RKO (cell line): ENCODE measurements around the gene SLC43A3.
"Not testable (repeated sequence)": the region's sequence is repeated elsewhere in the genome, so short reads cannot be mapped to it uniquely, and the experiment has no call there.

ENCODE experiments used
- DNase-seq: peaks from one replicate; pipeline ENCODE4 v3.0.0-alpha.2; 2016; ENCODE audit warnings: low spot score

The SLC43A3 gene

DNA sequence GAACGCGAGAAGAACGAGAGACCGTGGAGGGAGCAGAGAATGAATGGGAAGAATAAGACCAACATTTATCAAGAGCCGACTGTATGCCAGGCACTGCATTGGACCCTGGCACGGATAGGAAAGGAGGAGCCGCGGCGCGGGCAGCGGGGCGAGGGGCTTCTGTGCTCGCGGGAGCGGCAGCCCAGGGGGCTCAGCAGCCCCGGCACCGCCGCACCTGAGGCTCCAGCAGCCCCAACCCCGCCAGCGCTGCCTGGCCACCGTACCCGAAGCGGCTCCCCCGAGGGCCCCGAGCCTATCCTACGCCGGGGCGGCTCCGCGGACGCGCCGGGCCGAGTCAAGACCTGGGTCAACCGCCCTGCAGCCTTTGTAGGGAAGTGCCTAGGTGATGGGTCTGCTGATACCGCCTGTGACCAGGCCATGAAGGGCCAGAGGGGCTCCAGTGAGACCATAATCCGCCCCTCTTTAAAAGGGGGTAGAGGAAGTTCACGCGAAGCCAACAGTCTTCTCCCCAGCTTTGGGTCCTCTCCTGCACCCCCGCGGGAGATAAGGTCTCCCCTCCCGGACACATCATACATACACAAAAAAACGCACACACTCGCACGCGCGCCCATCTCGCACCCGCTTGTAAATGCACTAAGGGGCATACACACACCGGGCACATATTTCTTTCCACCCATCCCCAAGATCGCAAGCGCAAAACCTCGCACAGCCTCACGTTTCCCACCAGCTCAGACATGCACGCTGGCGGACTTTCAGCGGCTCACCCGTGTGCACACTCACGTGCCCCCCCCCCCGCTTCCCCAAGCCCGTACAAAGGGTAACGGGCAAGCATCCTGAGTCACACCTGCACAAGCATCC lies 32.5 kb upstream of the SLC43A3 start:
- no peak for DNase-seq

DNA sequence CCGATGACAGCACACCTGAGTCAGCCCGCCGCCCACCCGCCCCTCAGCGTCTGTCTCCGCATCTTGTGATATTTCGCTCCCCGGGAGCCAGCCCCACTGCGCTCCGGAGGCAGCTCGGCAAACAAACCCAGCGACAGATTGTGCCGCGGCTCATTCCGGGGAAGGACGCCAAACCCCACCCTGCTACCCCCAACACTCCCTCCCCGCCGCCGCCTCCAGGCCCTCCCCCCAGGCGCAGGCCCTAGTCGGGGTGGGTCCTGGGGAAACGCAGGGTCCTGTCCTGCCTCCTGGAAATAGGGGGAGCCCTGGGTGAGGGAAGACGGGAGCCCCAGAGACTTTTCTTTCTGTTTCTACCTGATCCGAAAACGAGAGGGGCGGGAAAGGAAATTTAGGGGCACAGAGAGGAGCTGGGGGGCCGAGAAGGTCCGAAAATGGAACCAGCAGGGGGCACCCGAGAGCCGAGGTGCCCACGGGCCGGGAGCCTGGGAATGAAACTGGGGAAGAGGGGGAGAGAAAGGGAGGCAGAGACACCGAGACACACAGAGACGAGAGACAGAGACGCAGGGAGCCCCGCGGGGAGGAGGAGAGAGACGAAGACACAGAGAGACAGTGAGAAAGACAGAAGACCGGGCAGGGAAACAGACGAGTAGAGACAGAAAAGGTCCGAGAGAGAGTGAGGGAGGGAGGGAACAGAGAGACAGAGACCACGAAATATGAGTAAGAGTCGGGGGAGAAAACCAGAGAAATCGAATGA lies 31.7 kb upstream of the SLC43A3 start:
- DNase-seq: peak; percentile 32

DNA sequence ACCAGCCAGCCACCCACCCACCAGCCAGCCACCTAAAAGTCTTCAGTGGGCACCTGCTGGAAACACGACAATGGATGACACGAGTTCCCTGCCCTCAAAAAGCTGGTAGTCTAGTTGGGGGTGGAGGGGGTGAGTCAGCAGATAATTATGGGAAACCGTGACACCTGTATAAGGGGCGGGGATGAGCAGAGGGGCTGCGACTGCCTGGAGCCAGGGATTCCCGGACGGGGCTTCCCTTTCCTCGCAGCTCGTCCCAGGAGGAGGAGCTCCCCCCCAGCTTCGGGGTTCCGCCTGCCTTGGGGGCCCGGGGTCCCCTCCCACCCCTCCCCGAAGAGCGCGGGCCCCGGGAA lies 31.1 kb upstream of the SLC43A3 start:
- DNase-seq: peak; percentile 40

DNA sequence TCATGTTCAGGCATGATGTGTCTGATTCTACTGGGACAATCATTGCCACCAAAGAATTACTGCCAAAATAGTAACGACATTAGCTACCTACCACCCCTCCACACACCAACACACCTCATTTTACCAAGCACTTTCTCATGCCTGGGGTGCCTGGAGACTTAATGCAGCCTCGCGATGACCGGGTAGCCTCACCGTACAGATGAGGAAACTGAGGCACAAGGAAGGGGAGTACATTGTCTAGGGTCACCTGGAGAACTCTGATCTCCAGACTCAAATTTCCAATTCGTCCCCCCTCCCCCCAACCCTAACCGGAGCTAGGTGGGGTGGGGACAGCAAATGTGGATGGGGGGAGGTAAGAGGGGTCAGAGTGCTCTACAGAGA lies 30.7 kb upstream of the SLC43A3 start:
- no peak for DNase-seq

DNA sequence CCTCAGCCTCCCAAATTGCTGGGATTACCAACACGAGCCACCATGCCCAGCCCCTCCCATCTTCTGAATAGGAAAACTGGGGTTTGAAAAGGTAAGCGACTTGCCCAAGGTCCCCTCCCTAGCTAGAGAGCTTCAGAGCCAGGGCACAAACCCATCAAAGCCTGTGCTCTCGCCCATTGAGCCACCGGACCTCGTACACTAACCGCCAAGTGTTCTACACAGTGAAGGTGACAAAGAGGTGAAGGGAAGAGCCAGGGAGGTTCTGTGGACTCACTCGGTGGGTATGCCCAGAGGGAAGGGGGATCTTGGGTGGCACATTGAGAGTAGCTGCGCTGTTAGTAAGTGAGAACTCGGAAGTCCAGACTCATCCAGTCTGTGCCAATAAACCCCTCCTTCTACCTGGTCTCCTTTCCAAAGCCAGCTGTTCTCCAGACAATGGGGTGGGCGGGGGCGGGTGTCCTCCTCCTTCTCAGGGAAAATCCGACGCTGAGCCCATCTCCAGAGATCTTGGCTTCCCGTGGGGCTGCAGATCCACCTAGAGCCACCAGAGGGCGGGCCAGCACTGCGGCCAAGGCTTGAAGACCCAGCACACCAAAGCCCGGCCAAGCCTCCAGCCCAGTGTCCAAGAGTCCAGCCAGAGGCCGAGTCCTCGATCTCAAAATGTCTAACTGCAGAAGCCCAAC lies 30.2 kb upstream of the SLC43A3 start:
- DNase-seq: peak; percentile 87

DNA sequence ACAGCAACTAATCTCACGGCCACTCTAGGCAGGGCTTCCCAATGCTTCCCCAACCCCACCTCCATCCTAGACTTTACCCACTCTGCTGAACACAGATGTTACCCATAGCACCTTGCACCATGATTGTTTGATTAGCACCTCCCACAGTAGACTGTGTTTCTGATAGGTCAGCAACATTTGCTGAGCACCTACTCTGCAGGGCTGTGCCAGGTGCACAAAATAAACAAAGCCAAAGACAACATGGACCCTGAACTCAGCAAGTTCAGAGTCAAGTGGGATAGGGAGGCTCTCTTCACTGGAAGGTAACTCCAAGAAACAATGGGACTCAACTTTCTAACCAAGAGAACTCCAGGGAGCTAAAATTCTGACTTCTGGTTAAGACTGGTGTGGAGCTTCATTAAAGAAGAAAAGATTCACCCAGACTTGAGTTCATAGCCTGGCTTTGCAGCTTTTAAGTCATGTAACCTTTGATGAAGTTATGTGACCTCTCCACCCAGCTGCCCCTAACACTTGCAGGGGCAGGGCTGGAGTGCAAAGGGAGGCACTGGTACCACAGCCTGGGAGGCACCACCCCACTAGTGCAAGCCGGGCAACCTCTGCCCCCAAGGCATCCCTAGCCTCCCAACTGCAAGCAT lies 26.7 kb upstream of the SLC43A3 start:
- no peak for DNase-seq

DNA sequence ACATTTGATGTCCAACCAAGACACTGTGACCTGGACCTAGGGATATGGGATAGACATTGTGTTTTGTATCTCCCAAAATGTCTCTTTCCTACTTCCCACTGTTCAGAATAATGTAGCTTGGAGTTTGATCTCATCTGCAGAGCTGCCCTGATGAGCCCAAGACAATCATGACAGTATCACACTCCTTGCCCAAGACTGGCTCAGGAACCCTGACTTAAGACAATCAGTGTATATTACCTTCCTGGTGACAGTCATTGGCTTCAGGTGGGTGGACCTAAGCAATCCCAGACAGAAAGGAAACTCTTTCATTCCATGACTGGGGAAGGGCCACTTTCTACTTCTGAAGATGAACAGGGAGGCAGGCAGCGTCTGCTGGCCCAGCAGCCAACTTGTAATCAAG lies 19.1 kb upstream of the SLC43A3 start:
- DNase-seq: no peak

DNA sequence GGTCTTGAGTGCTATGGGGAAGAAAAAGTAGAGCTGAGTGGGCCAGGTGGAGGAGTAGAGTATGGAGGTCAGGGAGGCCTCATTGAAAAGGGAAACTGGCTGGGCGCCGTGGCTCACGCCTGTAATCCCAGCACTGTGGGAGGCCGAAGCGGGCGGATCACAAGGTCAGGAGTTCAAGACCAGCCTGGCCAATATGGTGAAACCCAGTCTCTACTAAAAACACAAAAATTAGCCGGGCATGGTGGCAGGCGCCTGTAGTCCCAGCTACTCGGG lies 18.1 kb upstream of the SLC43A3 start:
- DNase-seq: not testable (repeated sequence)

DNA sequence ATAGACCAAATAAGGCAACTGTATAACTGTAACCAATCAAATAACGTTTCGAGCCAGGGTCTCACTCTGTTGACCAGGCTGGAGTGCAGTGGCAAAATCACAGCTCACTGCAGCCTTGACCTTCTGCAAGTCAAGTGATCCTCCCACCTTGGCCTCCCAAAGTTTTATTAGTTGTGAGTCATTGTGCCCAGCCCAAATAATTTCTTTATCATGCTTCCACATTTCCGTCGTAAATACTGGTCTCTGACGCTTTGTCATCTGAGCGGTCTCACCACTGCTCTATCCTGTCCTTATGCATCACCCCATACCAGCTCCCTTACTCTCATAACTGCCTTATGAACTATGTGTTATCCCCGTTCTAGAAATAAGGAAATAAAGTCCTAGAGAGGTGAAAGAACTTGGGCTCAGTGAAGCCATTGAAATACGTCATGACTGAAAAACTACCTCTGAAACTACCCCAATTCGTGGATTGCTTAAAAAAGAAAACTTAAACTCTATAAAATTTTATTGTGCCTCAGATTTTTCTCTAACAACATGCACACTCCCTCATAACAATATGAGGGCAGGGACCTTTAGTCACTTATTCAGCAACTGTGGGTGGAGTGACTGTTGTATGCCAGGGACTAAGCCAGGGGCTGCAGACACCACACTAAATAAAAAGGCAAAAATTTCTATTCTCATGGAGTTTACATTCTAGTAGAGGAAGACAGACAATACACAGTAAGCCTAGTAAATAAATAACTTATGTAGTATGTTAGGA lies 17.6 kb upstream of the SLC43A3 start:
- DNase-seq: peak; percentile 72

DNA sequence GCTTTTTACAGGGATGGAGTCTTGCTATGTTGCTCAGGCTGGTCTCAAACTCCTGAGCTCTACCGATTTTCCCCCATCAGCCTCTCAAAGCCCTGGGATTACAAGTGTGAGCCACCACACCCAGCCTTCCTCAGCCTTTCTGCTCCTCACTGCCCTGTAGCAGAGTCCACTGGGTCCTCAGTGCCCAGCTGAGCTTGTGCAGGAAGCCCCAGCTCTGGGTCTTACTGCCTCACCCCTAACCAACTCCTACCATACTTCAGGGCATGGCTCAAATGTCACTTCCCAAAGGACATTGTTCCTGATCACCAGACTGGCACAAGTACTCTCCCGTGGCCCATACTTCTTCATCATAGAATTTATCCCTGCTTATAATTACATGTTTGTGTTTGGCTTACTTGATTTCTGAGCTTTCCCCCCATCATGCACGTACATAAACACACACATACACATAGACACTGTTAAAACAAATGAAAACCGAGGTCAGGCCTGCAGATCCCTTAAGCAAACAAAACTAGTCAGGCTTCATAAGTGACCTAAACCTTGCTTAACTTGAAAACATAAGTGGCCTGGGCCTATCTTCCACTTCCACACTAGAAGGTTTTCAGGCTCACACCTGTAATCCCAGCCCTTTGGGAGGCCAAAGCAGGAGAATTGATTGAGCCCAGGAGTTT lies 14.0 kb upstream of the SLC43A3 start:
- no peak for DNase-seq

DNA sequence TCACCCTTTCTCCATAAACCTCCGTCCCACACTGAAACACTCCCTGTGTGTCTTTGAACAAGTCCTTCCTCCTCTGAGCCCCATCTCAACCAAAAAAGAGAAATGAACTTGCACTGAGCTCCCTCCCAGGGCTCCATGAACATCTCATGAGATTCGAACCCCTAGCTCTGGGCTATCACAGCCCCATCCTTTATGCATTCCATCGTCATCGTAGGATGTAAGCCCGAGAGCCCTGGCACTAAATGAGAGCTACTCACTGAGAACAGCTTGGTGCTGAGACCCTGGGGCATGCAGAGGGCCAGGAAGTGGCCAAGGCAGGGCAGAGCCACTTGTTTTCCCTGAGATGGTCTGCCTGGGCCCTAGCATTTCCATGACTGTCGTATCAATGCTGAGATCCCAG lies 12.9 kb upstream of the SLC43A3 start:
- no peak for DNase-seq

DNA sequence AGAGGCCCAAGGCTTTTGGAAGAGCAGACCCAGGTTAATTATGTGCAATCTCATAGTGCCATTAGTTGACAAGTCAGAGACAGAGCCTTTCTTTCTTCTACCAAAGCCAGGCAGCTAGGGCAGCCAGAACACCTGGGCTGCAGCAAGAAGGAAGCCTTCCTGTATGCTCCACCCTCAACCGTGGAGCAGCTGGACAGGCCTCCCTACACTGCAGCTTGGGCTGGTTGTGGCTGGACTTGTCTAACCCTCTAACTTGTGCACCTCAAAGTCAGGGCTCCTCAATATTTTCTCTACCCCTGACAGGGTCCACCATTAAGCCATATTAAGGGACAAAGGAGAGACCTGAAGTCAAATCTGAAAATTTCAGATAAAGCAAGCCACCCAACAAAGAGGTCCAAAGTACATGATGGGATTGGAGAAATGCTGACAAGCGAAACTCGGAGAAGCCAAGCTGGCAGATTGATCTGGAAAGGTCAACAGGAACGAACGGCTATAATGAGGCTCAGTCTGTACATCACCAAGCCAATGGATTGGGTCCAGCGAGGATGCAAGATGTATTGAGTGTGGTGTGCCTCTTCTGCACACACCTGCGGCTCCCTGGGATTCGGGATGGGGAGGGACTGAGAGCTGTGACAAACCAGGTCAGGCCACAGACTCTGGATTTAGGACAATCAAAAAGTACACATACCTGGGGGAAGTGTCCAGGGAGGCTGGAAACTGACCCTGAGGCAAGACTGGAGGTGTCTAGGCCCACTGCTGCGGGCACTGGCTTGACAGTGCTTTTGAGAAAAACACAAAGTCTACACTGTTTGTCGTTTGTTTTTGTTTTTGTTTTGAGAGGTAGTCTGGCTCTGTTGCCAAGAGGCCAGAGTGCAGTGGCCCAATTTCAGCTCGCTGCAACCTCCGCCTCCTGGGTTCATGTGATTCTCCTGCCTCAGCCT lies 11.7 kb upstream of the SLC43A3 start:
- no peak for DNase-seq

DNA sequence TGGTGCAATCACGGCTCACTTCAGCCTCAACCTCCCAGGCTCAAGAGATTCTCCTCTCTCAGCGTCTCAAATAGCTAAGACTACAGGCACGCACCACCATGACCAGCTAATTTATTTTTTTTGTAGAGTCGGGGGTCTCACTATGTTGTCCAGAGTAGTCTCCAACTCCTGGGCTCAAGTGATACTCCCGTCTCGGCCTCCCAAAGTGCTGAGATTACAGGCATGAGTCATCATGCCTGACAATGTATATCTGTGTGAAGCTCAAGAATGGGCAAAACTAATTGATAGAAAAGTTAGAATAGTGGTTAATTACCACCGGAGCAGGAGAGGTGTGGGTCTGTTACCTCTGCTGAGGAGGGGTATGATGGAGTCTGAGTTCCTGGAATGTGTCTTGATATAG lies 9.1 kb upstream of the SLC43A3 start:
- no peak for DNase-seq

DNA sequence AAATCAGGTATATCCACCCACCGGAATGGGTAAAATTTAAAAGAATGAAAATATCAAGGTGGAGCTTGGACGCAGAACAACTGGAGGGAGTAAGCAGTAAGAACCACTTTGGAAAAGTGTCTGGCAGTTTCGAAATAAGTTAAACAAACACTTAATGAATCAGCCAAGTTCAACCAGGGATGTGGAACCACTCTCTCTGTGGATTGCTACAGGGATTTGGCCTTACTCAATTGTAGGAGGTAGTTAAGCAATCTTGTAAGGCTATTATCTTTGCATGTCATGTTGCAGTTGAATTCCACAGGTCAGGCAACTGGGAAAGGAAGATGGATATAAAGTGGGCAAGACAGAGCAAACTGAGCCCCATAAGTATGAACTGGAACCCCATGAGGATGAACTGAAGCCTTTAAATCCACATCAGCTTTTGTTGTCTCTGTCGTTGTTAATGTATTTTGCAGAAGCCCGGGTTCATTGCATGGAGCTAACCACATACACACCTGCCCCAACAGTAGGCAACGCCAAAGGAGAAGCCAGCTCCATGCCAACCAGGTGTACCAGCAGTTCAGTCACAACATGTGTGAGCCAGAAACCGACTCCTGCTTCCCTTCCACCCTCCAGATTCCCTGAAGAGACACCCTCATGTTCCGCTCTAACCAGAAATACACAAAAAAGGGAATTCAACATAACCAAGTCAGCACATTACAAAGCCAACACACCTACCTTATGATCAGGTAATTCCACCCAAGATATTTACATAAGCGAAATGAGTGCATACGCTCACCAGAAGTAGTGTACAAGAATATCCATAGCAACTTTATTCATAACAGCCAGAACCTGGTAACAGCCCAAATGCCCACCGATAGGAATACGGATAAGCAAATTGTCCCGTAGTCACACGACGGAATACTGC lies 8.0 kb upstream of the SLC43A3 start:
- DNase-seq: no peak

DNA sequence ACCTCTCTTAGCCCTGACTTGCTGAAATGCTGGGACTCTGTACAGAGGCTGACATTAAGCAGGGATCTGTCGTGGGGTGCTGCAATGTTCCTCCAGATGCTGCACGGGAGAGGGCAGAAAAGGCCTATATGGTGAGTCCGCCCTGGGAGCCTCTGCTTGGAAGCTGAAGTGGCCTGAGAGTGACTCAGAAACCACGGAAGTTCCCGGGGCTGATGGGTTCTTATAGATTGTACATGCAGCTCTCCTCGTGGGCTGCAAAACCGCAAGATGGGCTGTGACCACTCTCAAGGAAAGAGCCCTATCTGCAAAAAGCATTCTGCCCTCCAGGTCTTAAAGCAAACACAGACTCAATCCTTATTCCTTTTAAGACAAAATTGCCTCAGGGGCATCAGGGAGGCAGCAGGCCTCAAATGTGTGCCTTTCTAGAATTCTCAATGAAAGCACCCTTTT lies 5.8 kb upstream of the SLC43A3 start:
- no peak for DNase-seq

DNA sequence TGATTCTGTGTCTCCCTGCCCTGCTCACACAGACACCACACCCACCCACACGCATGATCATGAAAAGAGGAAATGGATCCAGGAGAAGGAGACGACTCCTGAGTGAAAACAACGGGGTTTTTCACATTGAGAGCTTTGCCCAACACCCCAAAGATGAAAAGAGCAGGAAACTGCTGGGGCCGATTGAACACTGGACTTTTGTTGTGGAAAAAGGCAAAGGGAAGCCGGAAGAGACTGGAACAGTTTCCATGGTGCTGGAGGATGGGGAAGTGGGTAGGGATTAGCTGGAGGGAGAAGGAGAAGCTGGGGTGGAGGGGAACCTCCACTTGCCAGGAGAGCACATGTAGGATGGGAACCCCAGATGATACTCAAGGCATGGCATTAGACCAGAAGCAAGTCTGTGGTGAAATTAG lies 5.2 kb upstream of the SLC43A3 start:
- DNase-seq: no peak

DNA sequence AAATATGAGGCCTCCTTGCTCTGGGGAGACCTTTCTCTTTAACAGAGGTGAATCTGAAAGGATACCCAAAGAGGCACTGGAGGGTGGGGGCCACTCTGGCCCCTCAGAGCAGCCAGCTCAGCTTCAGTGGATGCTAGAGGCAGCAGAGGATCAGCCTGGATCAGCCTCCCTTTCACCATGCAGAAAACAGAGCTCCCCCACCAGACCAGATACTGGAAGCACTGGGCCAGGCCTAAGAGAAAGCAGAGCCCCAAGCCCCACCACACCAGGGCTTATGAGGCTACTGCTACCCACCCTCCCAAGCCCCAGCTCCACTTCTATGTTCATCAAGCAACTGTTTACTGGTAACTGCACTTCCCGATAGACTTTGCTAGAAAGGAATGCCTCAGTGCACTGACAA lies 4.0 kb upstream of the SLC43A3 start:
- no peak for DNase-seq

DNA sequence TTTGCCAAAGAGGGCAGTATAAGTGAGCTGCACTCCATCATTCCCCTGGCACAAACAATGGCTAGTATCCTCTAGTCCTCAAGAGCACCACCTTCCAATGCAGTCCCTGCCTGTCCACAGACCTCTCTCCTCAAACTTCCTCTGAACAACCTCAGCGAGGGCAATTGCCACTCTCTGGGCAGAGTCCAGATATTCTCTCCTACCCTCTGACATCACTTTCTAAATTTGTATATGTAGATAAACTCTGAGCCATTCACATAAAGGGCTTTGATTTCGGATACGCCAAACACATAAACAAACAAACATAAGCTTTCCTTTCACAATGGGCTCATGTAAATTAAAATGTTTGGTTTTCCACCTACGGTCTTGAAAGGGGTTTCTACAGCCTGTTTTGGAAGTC lies 3.0 kb upstream of the SLC43A3 start:
- no peak for DNase-seq

DNA sequence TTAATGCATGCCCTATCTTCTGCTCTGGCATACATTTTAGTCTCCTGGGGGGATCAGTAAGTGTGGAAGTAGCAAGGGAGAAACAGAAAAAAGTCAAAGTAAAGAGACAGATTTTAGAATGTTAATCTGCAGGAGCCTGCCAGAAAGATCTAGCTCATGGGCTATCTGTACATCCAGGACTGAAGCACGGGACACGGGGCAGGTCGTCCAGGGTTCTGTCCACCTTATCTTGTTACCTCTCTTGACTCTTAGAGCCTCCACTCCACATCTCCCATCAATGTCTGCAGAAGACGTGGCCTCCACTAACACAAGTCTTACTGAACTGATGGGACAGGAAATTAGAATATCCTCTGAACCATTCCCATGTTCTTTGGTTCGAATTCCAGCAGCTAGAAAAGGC lies 1.7 kb upstream of the SLC43A3 start:
- no peak for DNase-seq
